K562 (cell line): ENCODE measurements around the gene KCNH8. TPM values are rescaled to one million over a fixed set of nuclear protein-coding genes. Genes with fewer than 3 reads are reported as not detected.

Experiments used
- ATAC-seq: fragments of 200-7000 bp; cut with Tn5 transposase; 3 replicates; pipeline ENCODE4 v1.9.1; 2020; ENCODE audit warnings: moderate library complexity
- BruUV-seq: library from RNA; stranded (reverse); fragments of 400-500 nt; replicated peaks from 2 replicates; lab custom pipeline; 2021; lab: Mats Ljungman, UMichigan
- CTCF ChIA-PET: fragments of 300-600 bp; formaldehyde crosslinking; extraction: SDS; loops from one replicate; lab custom pipeline; 2021; ENCODE audit warnings: low intra/inter-chr PET ratio; lab: Yijun Ruan, JAX
- POLR2A ChIA-PET: fragments of 300-600, 350-650 bp; sonication (Branson Sonifier 250); formaldehyde crosslinking; extraction: SDS; loops from one replicate; lab custom pipeline; 2021; ENCODE audit warnings: antibody characterized with exemption, inconsistent platforms; lab: Yijun Ruan, JAX
- DNase-seq, 4 experiments: peaks; one replicate each; pipeline versions ENCODE4 v3.0.0 to v3.0.0-alpha.2; 2011 to 2018; ENCODE audit warnings: low spot score in 3 of 4, mixed read lengths in 3 of 4; ENCODE audit errors: extremely low read depth in 1 of 4
- FAIRE-seq: peaks from 2 replicates; lab custom pipeline; 2011; peaks lifted over from hg19 to GRCh38; lab: Jason Lieb, UNC
- H2AFZ ChIP-seq: 2 replicates; pipeline ENCODE4 v1.6.0; 2011; ENCODE audit warnings: low read depth, low read length, control low read depth, inconsistent platforms
- H3K27ac ChIP-seq: fragments of 200-600 bp; 3 replicates; pipeline ENCODE4 v1.8.0; 2011; ENCODE audit warnings: low read depth, mild to moderate bottlenecking, control low read depth, inconsistent platforms, low read length, moderate library complexity, mixed read lengths; ENCODE audit errors: extremely low read depth
- H3K27me3 ChIP-seq, 2 experiments: fragments of 300-600 bp in 1 of 2; 2 replicates in 1 of 2; 3 replicates in 1 of 2; pipeline versions ENCODE4 v1.6.0 to v1.8.0; 2011; ENCODE audit warnings: inconsistent platforms in 2 of 2, low read length in 2 of 2, mild to moderate bottlenecking in 1 of 2, mixed read lengths in 1 of 2, moderate library complexity in 1 of 2; ENCODE audit not compliant: control insufficient read depth in 2 of 2, insufficient read depth in 2 of 2
- H3K36me3 ChIP-seq: fragments of 300-600 bp; 3 replicates; pipeline ENCODE4 v1.8.0; 2011; ENCODE audit warnings: mild to moderate bottlenecking, low read length, inconsistent platforms; ENCODE audit not compliant: control insufficient read depth, insufficient read depth
- H3K4me1 ChIP-seq, 2 experiments: fragments of 200-600 bp in 1 of 2; replicated peaks in 1 of 2; 2 replicates in 1 of 2; 3 replicates in 1 of 2; pipeline versions ENCODE4 v1.5.1 to v1.8.0; 2011; ENCODE audit warnings: inconsistent platforms in 2 of 2, low read length in 2 of 2, mild to moderate bottlenecking in 1 of 2, mixed read lengths in 1 of 2, moderate library complexity in 1 of 2; ENCODE audit not compliant: control insufficient read depth in 2 of 2, insufficient read depth in 2 of 2
- H3K4me2 ChIP-seq: 2 replicates; pipeline ENCODE4 v1.6.1; 2011; ENCODE audit warnings: low read length, control low read depth, inconsistent platforms, mixed read lengths; ENCODE audit not compliant: insufficient read depth
- H3K4me3 ChIP-seq: fragments of 200-600 bp; sonication (generic), shearing (Covaris generic); 2 replicates; pipeline ENCODE4 v1.5.1; 2016; ENCODE audit warnings: control low read depth, inconsistent platforms
- H3K79me2 ChIP-seq: fragments of 200-600 bp; 3 replicates; pipeline ENCODE4 v1.8.0; 2011; ENCODE audit warnings: low read length, inconsistent platforms; ENCODE audit not compliant: control insufficient read depth, insufficient read depth
- H3K9ac ChIP-seq, 2 experiments: 2 replicates each; pipeline versions ENCODE4 v1.6.0 to v1.6.1; 2011; ENCODE audit warnings: low read depth in 2 of 2, low read length in 2 of 2, control low read depth in 1 of 2, inconsistent platforms in 1 of 2, mild to moderate bottlenecking in 1 of 2, mixed read lengths in 1 of 2; ENCODE audit not compliant: insufficient read depth in 1 of 2
- H3K9me1 ChIP-seq: one replicate; pipeline ENCODE4 v1.6.0; 2011; ENCODE audit warnings: inconsistent platforms, mild to moderate bottlenecking, low read length, moderate library complexity; ENCODE audit not compliant: control insufficient read depth, insufficient read depth
- H3K9me3 ChIP-seq: replicated peaks from 2 replicates; pipeline ENCODE4 v1.5.1; 2011; ENCODE audit warnings: low read depth, low read length, inconsistent platforms; ENCODE audit not compliant: control insufficient read depth, insufficient read depth
- H4K20me1 ChIP-seq: replicated peaks from 2 replicates; pipeline ENCODE4 v1.6.1; 2011; ENCODE audit warnings: low read length, inconsistent platforms, mixed read lengths; ENCODE audit not compliant: control insufficient read depth, insufficient read depth
- ESRRA ChIP-seq: fragments of 450-650 bp; IDR thresholded peaks from 2 replicates; pipeline ENCODE4 v1.6.1; 2014; ENCODE audit warnings: low read depth, mild to moderate bottlenecking, moderate library complexity, borderline replicate concordance
- PBX2 ChIP-seq, 2 experiments: IDR thresholded peaks in 1 of 2; conservative IDR thresholded peaks in 1 of 2; 2 replicates each; pipeline ENCODE4 v1.6.1; 2016; ENCODE audit warnings: low read depth in 2 of 2, mild to moderate bottlenecking in 1 of 2, missing compliant biosample characterization in 1 of 2, missing genetic modification characterization in 1 of 2, moderate library complexity in 1 of 2
- PHF8 ChIP-seq: fragments of 200-600 bp; sonication (generic); IDR thresholded peaks from 2 replicates; pipeline ENCODE4 v1.6.1; 2012; ENCODE audit warnings: mixed run types, mild to moderate bottlenecking, inconsistent platforms, low read length, moderate library complexity, borderline replicate concordance
- SPI1 ChIP-seq: IDR thresholded peaks from 2 replicates; pipeline ENCODE4 v1.6.1; 2011; ENCODE audit warnings: low read depth, low read length, control low read depth, borderline replicate concordance
- TEAD1 ChIP-seq, 2 experiments: fragments of 450-650 bp in 1 of 2; sonication (generic) in 1 of 2; formaldehyde crosslinking; IDR thresholded peaks; 2 replicates each; pipeline versions ENCODE4 v1.4.0 to v1.8.0; 2020 to 2022; ENCODE audit warnings: mild to moderate bottlenecking in 2 of 2, missing genetic modification reagents in 1 of 2
- ZNF140 ChIP-seq: fragments of 250-450 bp; sonication (Bioruptor Pico); IDR thresholded peaks from 2 replicates; pipeline ENCODE4 v1.8.0; 2021; ENCODE audit warnings: moderate library complexity, mild to moderate bottlenecking, inconsistent platforms
- ZNF407 ChIP-seq: fragments of 450-650 bp; IDR thresholded peaks from 2 replicates; pipeline ENCODE4 v1.6.1; 2016; ENCODE audit warnings: low read depth
- ZNF586 ChIP-seq: fragments of 450-650 bp; formaldehyde crosslinking; conservative IDR thresholded peaks from 2 replicates; pipeline ENCODE4 v1.4.0; 2020; ENCODE audit warnings: mild to moderate bottlenecking, moderate library complexity
- WGBS: fragments of 100-300 bp; shearing (Covaris generic); methylation state at CpG from one replicate; pipeline ENCODE4 v1.1.6; 2016; ENCODE audit warnings: low coverage, mixed read lengths; ENCODE audit not compliant: insufficient coverage; ENCODE audit errors: missing lambda C conversion rate; 5-methylcytosine and 5-hydroxymethylcytosine counted together
- in situ Hi-C: fragments of 300-500 bp; cut with MboI; formaldehyde crosslinking; loops from 4 replicates; pipeline ENCODE4 v1.15.0; 2018; ENCODE audit warnings: inconsistent platforms, mixed read lengths
- intact Hi-C: fragments of 100-400 bp; cut with micrococcal nuclease; formaldehyde crosslinking; loops from 2 replicates; pipeline ENCODE4 v1.14.2; 2022
- polyA plus RNA-seq, 8 experiments: library from polyadenylated mRNA; depleted of rRNA in 4 of 8; stranded (reverse) in 5 of 8; unstranded in 3 of 8; fragments of >200 nt; fragmentation: Nextera tagmentation in 2 of 8; fragmentation: Illumina TruSeq in 1 of 8; extraction: Ambion mirVana in 2 of 8; extraction: Trizol in 1 of 8; gene quantifications; 2 replicates each; pipeline versions ENCODE4 v1.2.1 to v1.2.3, GENCODE V29; 2011 to 2014; ENCODE audit warnings: inconsistent platforms in 1 of 8, missing spikeins in 1 of 8
- total RNA-seq, 7 experiments: library from RNA; depleted of rRNA in 6 of 7; stranded (reverse); fragments of >200 nt in 6 of 7; fragmentation: Illumina TruSeq in 2 of 7; extraction: Trizol in 2 of 7; gene quantifications; 2 replicates each; pipeline versions ENCODE4 v1.2.1 to v1.2.3, GENCODE V29; 2011 to 2021; ENCODE audit warnings: low replicate concordance in 1 of 7
- TF ChIP-seq, protein P1 (sequence below), 2 experiments: IDR thresholded peaks; 2 replicates each; pipeline ENCODE4 v1.6.1; 2011; ENCODE audit warnings: borderline replicate concordance in 1 of 2, control low read depth in 1 of 2, low read depth in 1 of 2, low read length in 1 of 2, mild to moderate bottlenecking in 1 of 2, mixed read lengths in 1 of 2, moderate library complexity in 1 of 2; ENCODE audit not compliant: insufficient read depth in 1 of 2, insufficient read length in 1 of 2, poor library complexity in 1 of 2, severe bottlenecking in 1 of 2; ENCODE audit errors: extremely low read depth in 1 of 2

KCNH8 gene
- total and polyA plus RNA-seq, 9 of the 15 experiments (the other 6 are each of a cell fraction or from before 2014, with no cell fraction given), result 0.02 to 0.08 (median 0.04) TPM; not detected in 6

DNA sequence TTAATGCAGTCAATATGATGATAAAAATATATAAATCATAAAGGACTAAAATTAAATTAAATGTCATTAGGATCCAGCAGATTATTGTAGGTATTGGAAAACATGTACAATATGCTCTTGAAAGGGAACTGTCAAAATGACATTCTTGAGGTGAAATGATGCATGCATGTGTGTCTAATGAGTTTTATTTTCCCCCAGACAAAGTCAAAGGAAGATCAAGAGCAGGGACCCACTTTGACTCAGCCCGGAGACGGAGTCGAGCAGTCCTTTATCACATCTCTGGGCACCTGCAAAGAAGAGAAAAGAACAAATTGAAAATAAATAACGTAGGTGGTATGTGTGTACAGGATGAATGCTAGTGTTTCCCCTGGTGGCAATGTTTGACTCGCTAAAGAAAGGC lies 194.1 kb downstream of the KCNH8 start:
- intact Hi-C loops (no loop called here), in situ Hi-C loops (no loop called here)
- no peaks in the 10 kb centered on the region for H3K9me3 ChIP-seq
- no TSS peak for BruUV-seq
- CTCF ChIA-PET, result no interaction called here
- H3K27ac ChIP-seq, result no peak overlapping the region
- H3K79me2 ChIP-seq, result no peaks in the 10 kb centered on the region
- FAIRE-seq (no peak), ATAC-seq (no peak), DNase-seq (no peak)
- no peaks in the 10 kb centered on the region for H3K4me1 ChIP-seq
- H3K4me2 ChIP-seq, result no peak overlapping the region
- 2% methylated on average over 5 of the region's 5 CpGs for WGBS
- POLR2A ChIA-PET, result no interaction called here
- H3K9me1 ChIP-seq, result no peaks in the 10 kb centered on the region
- H3K9ac ChIP-seq, result no peak overlapping the region
- no peaks in the 10 kb centered on the region for H3K27me3 ChIP-seq
- no peaks in the 10 kb centered on the region for H4K20me1 ChIP-seq
- no peak overlapping the region for H3K4me3 ChIP-seq
- no peaks in the 10 kb centered on the region for H3K36me3 ChIP-seq
- no peak overlapping the region for H2AFZ ChIP-seq
- no peak for TF ChIP-seq ESRRA
- no peak for TF ChIP-seq ZNF140
- no peak for TF ChIP-seq ZNF407
- TF ChIP-seq ZNF586, result no peak
- TF ChIP-seq TEAD1 (CRISPR knock-in tag; IDR thresholded peaks at IDR 0.05), result no peak
- TF ChIP-seq PHF8, result no peak
- TF ChIP-seq, protein P1, sequence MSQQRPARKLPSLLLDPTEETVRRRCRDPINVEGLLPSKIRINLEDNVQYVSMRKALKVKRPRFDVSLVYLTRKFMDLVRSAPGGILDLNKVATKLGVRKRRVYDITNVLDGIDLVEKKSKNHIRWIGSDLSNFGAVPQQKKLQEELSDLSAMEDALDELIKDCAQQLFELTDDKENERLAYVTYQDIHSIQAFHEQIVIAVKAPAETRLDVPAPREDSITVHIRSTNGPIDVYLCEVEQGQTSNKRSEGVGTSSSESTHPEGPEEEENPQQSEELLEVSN (IDR thresholded peaks at IDR 0.05; ENCODE audit: borderline replicate concordance in 1 of 2, extremely low read depth in 1 of 2, insufficient read depth in 1 of 2, insufficient read length in 1 of 2, low read depth in 1 of 2, low read length in 1 of 2, poor library complexity in 1 of 2, severe bottlenecking in 1 of 2), result no peak
- no peak for TF ChIP-seq PBX2 (CRISPR knock-in tag; IDR thresholded peaks at IDR 0.05; ENCODE audit: low read depth)
- TF ChIP-seq PBX2 (tag; conservative IDR thresholded peaks at IDR 0.05; ENCODE audit: low read depth), result no peak
- no peak for TF ChIP-seq SPI1
